GM12878 (cell line): ENCODE measurements around the gene DNHD1. TPM values are rescaled to one million over a fixed set of nuclear protein-coding genes. Genes with fewer than 3 reads are reported as not detected.

Experiments
- ATAC-seq: fragments of 200-7000 bp; cut with Tn5 transposase; 3 replicates; pipeline ENCODE4 v1.9.1; 2020; ENCODE audit warnings: mild to moderate bottlenecking, moderate library complexity
- BruUV-seq: library from RNA; stranded (reverse); fragments of 400-500 nt; replicated peaks from 2 replicates; lab custom pipeline; 2021; lab: Mats Ljungman, UMichigan
- CTCF ChIA-PET: fragments of 300-600 bp; sonication (Branson Sonifier 250); formaldehyde crosslinking; extraction: SDS; loops from one replicate; lab custom pipeline; 2021; ENCODE audit warnings: inconsistent platforms; lab: Yijun Ruan, JAX
- POLR2A ChIA-PET: fragments of 350-600 bp; formaldehyde crosslinking; extraction: SDS; loops from one replicate; lab custom pipeline; 2021; ENCODE audit warnings: inconsistent platforms; lab: Charles Lee
- RAD21 ChIA-PET: fragments of 300-600 bp; sonication (Branson Sonifier 250); formaldehyde crosslinking; loops from one replicate; lab custom pipeline; 2023; ENCODE audit warnings: antibody characterized with exemption; ENCODE audit not compliant: unreplicated experiment; lab: Charles Lee
- SMC1A ChIA-PET: fragments of 300-600 bp; sonication (Branson Sonifier 250); formaldehyde crosslinking; loops from one replicate; lab custom pipeline; 2023; ENCODE audit not compliant: unreplicated experiment, uncharacterized antibody; lab: Charles Lee
- DNase-seq: peaks from one replicate; pipeline ENCODE4 v3.0.0-alpha.2; 2011; ENCODE audit warnings: low read depth, low spot score
- FAIRE-seq: peaks from 3 replicates; lab custom pipeline; 2011; peaks lifted over from hg19 to GRCh38; lab: Jason Lieb, UNC
- H2AFZ ChIP-seq: 2 replicates; pipeline ENCODE4 v1.6.0; 2011; ENCODE audit warnings: low read depth, low read length, control low read depth; ENCODE audit not compliant: control insufficient read depth
- H3K27ac ChIP-seq: 2 replicates; pipeline ENCODE4 v1.5.1; 2011; ENCODE audit warnings: control low read depth; ENCODE audit not compliant: control insufficient read depth, insufficient read depth
- H3K27me3 ChIP-seq, 2 experiments: replicated peaks in 1 of 2; 2 replicates each; pipeline versions ENCODE4 v1.6.0 to v1.6.1; 2011; ENCODE audit warnings: low read length in 1 of 2; ENCODE audit not compliant: control insufficient read depth in 2 of 2, insufficient read depth in 2 of 2
- H3K36me3 ChIP-seq, 2 experiments: 2 replicates each; pipeline ENCODE4 v1.5.1; 2011; ENCODE audit warnings: low read length in 1 of 2; ENCODE audit not compliant: control insufficient read depth in 2 of 2, insufficient read depth in 2 of 2
- H3K4me1 ChIP-seq: 2 replicates; pipeline ENCODE4 v1.6.1; 2011; ENCODE audit warnings: mild to moderate bottlenecking, low read length, moderate library complexity, mixed read lengths; ENCODE audit not compliant: control insufficient read depth, insufficient read depth
- H3K4me2 ChIP-seq: 2 replicates; pipeline ENCODE4 v1.6.0; 2011; ENCODE audit warnings: control low read depth; ENCODE audit not compliant: control insufficient read depth, insufficient read depth
- H3K4me3 ChIP-seq: fragments of 200-600 bp; sonication (generic); 2 replicates; pipeline ENCODE4 v1.5.1; 2016
- H3K79me2 ChIP-seq: 2 replicates; pipeline ENCODE4 v1.6.0; 2011; ENCODE audit warnings: low read length; ENCODE audit not compliant: control insufficient read depth, insufficient read depth
- H3K9ac ChIP-seq: 2 replicates; pipeline ENCODE4 v1.8.0; 2011; ENCODE audit warnings: low read length, control low read depth, mixed read lengths; ENCODE audit not compliant: control insufficient read depth, insufficient read depth
- H3K9me3 ChIP-seq: replicated peaks from 3 replicates; pipeline ENCODE4 v1.5.1; 2011; ENCODE audit warnings: mild to moderate bottlenecking, low read length; ENCODE audit not compliant: control insufficient read depth, insufficient read depth
- H4K20me1 ChIP-seq: 2 replicates; pipeline ENCODE4 v1.6.0; 2011; ENCODE audit not compliant: control insufficient read depth, insufficient read depth
- CREB1 ChIP-seq: IDR thresholded peaks from 2 replicates; pipeline ENCODE4 v1.6.1; 2012; ENCODE audit warnings: low read depth, mild to moderate bottlenecking, inconsistent platforms
- KLF5 ChIP-seq: fragments of 450-650 bp; IDR thresholded peaks from 2 replicates; pipeline ENCODE4 v1.6.1; 2014; ENCODE audit warnings: mild to moderate bottlenecking; ENCODE audit not compliant: partially characterized antibody
- PAX8 ChIP-seq: fragments of 450-650 bp; IDR thresholded peaks from 2 replicates; pipeline ENCODE4 v1.6.1; 2017; ENCODE audit warnings: mild to moderate bottlenecking, moderate library complexity
- SMC3 ChIP-seq: IDR thresholded peaks from 2 replicates; pipeline ENCODE4 v1.6.1; 2011; ENCODE audit warnings: low read length, improper control_type of control experiment, borderline replicate concordance
- WGBS: methylation state at CpG from one replicate; pipeline ENCODE4 v1.1.6; 2016; ENCODE audit warnings: low lambda C conversion rate; ENCODE audit not compliant: insufficient replicate concordance, insufficient coverage; ENCODE audit errors: missing lambda C conversion rate; 5-methylcytosine and 5-hydroxymethylcytosine counted together
- in situ Hi-C: fragments of 300-500 bp; cut with MboI; formaldehyde crosslinking; loops from 9 replicates; pipeline ENCODE4 v1.14.3; 2018; ENCODE audit warnings: mixed read lengths
- intact Hi-C: fragments of 100-400 bp; cut with micrococcal nuclease; formaldehyde crosslinking; loops from one replicate; pipeline ENCODE4 v1.14.2; 2022; ENCODE audit not compliant: unreplicated experiment
- polyA plus RNA-seq, 11 experiments: library from polyadenylated mRNA; depleted of rRNA in 4 of 11; unstranded in 6 of 11; stranded (reverse) in 5 of 11; fragments of >200 nt; fragmentation: Nextera tagmentation in 4 of 11; fragmentation: Illumina TruSeq in 1 of 11; extraction: Ambion mirVana in 4 of 11; extraction: Trizol in 1 of 11; gene quantifications; 1 replicate in 1 of 11; 2 replicates in 10 of 11; pipeline versions ENCODE4 v1.2.1 to v1.2.3, GENCODE V29; 2011 to 2016; ENCODE audit warnings: inconsistent platforms in 2 of 11, missing spikeins in 2 of 11, low read depth in 1 of 11
- total RNA-seq, 4 experiments: library from RNA; depleted of rRNA in 3 of 4; stranded (reverse); fragments of >200 nt in 3 of 4; fragmentation: Illumina TruSeq in 1 of 4; extraction: Trizol in 1 of 4; gene quantifications; 2 replicates each; pipeline versions ENCODE4 v1.2.1 to v1.2.3, GENCODE V29; 2013 to 2021
- TF ChIP-seq, protein P1 (sequence below), 3 experiments: IDR thresholded peaks in 2 of 3; conservative IDR thresholded peaks in 1 of 3; 2 replicates each; pipeline ENCODE4 v1.5.1; 2011; ENCODE audit warnings: low read depth in 3 of 3, low read length in 3 of 3, mild to moderate bottlenecking in 3 of 3, control low read depth in 2 of 3, moderate library complexity in 2 of 3, inconsistent platforms in 1 of 3, mixed read lengths in 1 of 3; ENCODE audit not compliant: control insufficient read depth in 2 of 3, insufficient read depth in 1 of 3; ENCODE audit errors: extremely low read depth in 1 of 3
- TF ChIP-seq, protein P2 (sequence below): fragments of 450-650 bp; IDR thresholded peaks from 2 replicates; pipeline ENCODE4 v1.6.1; 2017; ENCODE audit warnings: low read depth, mild to moderate bottlenecking, moderate library complexity

Gene DNHD1
- total and polyA plus RNA-seq, 10 of the 15 experiments (the other 5 are each of a cell fraction or from before 2014, with no cell fraction given), result 0.99 to 16.9 (median 8.6) TPM

DNA sequence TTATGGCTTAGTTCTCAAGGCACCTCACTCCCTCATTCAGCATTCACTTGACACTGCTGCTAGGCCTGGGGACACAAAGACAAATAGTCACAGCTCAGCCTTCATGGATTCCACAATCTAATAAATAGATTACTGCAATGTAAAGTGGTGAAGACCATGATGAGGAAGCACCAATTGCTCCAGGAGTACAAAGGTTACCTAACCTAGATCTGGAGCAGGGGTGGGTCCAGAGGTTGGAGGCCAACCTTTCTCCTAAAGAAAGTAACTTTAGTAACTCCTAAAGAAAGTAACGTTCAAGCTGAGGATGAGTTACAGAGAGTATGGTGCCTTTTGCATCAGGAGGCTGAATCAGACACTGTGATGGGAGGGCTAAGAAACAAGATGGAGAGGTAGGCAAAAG lies 27.5 kb upstream of the DNHD1 start:
- H3K27ac ChIP-seq, result peak overlapping the region; percentile 11; the same call in 1 of the 2 replicates
- H3K36me3 ChIP-seq, result no peaks in the 10 kb centered on the region
- no peaks in the 10 kb centered on the region for H3K9me3 ChIP-seq
- WGBS, result 100% methylated on average over 1 of the region's 1 CpG
- in situ Hi-C loops, result no loop called here
- peaks cover 15% of the 10 kb centered on the region for H3K4me1 ChIP-seq
- BruUV-seq, result no TSS peak
- H3K79me2 ChIP-seq, result no peaks in the 10 kb centered on the region
- POLR2A ChIA-PET, result interaction anchor here (1.0 to 4.3 kb wide), 7 partner anchors 12 to 240 kb away, joined by 3 to 26 read pairs (median 4); partner anchors contain the start of genes ARFIP2, SMPD1, TIMM10B and TPP1
- DNase-seq (no peak), FAIRE-seq (no peak)
- H4K20me1 ChIP-seq, result no peaks in the 10 kb centered on the region
- TF ChIP-seq KLF5, result no peak
- TF ChIP-seq, protein P1, sequence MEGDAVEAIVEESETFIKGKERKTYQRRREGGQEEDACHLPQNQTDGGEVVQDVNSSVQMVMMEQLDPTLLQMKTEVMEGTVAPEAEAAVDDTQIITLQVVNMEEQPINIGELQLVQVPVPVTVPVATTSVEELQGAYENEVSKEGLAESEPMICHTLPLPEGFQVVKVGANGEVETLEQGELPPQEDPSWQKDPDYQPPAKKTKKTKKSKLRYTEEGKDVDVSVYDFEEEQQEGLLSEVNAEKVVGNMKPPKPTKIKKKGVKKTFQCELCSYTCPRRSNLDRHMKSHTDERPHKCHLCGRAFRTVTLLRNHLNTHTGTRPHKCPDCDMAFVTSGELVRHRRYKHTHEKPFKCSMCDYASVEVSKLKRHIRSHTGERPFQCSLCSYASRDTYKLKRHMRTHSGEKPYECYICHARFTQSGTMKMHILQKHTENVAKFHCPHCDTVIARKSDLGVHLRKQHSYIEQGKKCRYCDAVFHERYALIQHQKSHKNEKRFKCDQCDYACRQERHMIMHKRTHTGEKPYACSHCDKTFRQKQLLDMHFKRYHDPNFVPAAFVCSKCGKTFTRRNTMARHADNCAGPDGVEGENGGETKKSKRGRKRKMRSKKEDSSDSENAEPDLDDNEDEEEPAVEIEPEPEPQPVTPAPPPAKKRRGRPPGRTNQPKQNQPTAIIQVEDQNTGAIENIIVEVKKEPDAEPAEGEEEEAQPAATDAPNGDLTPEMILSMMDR (IDR thresholded peaks at IDR 0.05 in 2 of 3, conservative IDR thresholded peaks at IDR 0.05 in 1 of 3; ENCODE audit: control insufficient read depth in 2 of 3, extremely low read depth in 1 of 3, insufficient read depth in 1 of 3, low read depth in 3 of 3, low read length in 3 of 3), result no peak
- TF ChIP-seq SMC3, result no peak
- TF ChIP-seq, protein P2, sequence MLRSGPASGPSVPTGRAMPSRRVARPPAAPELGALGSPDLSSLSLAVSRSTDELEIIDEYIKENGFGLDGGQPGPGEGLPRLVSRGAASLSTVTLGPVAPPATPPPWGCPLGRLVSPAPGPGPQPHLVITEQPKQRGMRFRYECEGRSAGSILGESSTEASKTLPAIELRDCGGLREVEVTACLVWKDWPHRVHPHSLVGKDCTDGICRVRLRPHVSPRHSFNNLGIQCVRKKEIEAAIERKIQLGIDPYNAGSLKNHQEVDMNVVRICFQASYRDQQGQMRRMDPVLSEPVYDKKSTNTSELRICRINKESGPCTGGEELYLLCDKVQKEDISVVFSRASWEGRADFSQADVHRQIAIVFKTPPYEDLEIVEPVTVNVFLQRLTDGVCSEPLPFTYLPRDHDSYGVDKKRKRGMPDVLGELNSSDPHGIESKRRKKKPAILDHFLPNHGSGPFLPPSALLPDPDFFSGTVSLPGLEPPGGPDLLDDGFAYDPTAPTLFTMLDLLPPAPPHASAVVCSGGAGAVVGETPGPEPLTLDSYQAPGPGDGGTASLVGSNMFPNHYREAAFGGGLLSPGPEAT, result peak; percentile 6; the same call in 1 of the 2 replicates
- no peak for TF ChIP-seq CREB1
- TF ChIP-seq PAX8, result no peak
- TF ChIP-seq, all 136 proteins: peak for 1
- intact Hi-C loops, result no loop called here
- CTCF ChIA-PET, result interaction anchor here (0.7 to 2.8 kb wide), 6 partner anchors 12 to 214 kb away, joined by 3 to 20 read pairs (median 9); partner anchors contain the start of genes ARFIP2, MRPL17 and TIMM10B
- RAD21 ChIA-PET, result interaction anchor here (0.8 to 2.7 kb wide), 5 partner anchors 12 to 213 kb away, joined by 3 to 21 read pairs (median 4); partner anchors contain the start of genes ARFIP2, MRPL17, SMPD1 and TIMM10B
- SMC1A ChIA-PET, result interaction anchor here (0.8 to 1.9 kb wide), 10 partner anchors 10 to 90 kb away, joined by 3 to 5 read pairs (median 4); partner anchors contain the start of genes ARFIP2 and TIMM10B
- Histone ChIP-seq H3K4me2 (no peak overlapping the region; the same call in 1 of the 2 replicates), H3K27me3 (no peaks in the 10 kb centered on the region), H2AFZ (peak overlapping the region; percentile 94), H3K9ac (no peak overlapping the region), H3K4me3 (no peak overlapping the region)
- no peak for ATAC-seq
